HG03095 (cell line): ENCODE measurements around the gene RTN4.

Source experiments
- ATAC-seq: cut with Tn5 transposase; IDR thresholded peaks from one replicate; pipeline ENCODE4 v1.9.1; 2021; ENCODE audit warnings: moderate library complexity; ENCODE audit not compliant: unreplicated experiment

The RTN4 gene

DNA sequence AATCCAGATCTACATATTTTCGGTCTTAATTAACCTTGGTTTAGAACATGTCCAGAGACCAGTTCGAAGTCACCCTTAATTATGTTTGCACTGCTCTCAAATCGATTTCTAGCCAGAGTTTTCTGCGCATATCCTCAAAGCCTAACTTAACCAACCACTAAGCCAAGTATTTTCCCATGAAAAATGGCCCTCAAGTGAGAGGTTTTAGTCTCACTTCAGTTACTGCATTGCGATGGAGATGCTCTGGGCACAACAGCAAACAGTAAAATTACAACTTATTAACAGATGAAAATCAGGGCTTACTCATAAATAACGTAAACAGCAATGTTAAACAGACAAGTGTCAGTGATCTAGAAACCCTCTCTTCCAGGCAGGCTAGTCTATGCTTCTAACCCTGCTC, 4.5 kb downstream of the RTN4 start:
- ATAC-seq = no peak

DNA sequence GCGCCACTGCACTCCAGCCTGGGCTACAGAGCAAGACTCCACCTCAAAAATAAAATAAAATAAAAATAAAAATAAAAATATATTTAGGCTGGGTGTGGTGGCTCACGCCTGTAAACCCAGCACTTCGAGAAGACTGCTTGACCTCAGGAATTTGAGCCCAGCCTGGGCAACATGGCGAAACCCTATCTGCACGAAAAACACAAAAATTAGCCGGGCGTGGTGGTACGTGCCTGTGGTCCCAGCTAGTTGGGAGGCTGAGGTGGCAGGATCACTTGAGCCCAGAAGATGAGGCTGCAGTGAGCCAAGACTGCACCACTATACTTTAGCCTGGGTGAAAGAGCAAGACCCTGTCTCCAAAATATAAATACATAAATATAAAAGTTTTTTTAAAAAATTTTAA, 6.4 kb downstream of the RTN4 start:
- ATAC-seq = no peak

DNA sequence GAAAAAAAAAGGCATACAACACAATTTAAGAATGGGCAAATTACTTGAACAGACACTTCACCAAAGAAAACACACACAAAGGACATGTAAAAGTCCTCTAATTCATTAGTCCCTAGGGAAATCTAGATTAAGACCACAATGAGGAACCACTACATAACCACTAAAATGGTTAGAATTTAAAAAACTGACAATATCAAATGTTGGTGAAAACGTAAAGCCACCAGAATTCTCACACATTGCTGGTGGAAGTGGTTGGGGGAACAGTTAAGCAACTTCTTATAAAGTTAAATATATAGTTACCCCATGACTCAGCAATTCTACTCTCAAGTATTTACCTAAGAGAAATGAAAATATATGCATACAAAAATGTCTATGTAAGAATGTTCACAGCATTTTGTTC, 11.8 kb downstream of the RTN4 start:
- ATAC-seq = no peak

DNA sequence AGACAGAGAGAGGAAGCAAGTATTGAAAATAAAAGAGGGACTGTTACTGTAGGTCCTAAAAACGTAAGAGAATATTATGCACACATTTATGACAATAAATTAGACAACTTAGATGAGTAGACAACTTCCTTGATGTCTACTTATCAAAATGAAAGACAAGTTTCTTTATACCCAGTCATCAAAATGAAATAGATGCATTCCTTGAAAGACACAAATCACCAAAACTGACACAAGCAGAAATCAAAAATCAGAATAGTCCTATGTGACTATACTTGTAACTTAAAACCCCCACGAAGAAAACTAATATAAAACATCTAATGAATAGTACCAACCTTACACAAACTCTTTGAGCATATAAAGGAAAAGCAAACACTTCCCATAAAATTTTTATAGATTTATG, 14.5 kb downstream of the RTN4 start:
- no peak for ATAC-seq

- ATAC-seq = no peak
These were observed 16.3 kb downstream of the RTN4 start for GRCh38 chr2:55033921-55034320.

- ATAC-seq = peak; percentile 89
These were observed 17.0 kb downstream of the RTN4 start for GRCh38 chr2:55033076-55033742.

DNA sequence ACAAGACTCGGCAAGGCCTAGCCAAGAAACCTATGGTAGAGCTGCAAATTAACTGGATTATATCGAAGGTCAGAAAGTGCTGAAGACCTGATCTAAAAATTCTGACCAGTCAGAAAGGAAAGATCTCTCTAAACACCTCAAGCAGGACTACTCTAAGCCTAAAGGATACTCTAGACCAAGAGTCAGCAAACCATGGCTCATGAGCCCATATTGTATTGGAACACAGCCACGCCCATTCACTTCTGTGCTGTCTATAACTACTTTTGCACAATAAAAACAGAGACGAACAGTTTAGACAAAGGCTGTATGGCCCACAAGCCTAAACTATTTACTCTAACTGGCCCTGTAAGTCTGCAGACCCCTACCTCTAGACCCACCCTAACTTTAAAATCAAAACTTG, 18.7 kb downstream of the RTN4 start:
- no peak for ATAC-seq

DNA sequence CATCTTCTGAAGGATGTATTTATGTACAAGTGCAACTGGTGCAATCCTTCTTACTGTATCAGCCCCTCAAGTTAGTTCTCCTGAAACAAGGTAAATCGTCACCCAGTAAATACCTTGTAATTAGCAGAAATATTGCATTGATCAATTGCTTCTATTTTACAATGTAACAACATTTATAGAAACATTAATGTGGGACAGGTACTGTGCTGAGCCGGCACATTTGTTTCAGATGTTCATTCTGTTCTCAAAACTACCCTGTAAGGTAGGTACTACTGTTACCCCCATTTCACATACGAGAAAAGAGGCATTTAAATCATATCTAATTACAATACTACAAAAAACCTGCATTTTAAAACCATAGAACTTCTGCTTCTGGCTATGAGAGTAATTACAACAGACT, 19.5 kb downstream of the RTN4 start:
- no peak for ATAC-seq

GRCh38 chr2:55029098-55029497, 21.2 kb downstream of the RTN4 start:
- ATAC-seq = no peak

DNA sequence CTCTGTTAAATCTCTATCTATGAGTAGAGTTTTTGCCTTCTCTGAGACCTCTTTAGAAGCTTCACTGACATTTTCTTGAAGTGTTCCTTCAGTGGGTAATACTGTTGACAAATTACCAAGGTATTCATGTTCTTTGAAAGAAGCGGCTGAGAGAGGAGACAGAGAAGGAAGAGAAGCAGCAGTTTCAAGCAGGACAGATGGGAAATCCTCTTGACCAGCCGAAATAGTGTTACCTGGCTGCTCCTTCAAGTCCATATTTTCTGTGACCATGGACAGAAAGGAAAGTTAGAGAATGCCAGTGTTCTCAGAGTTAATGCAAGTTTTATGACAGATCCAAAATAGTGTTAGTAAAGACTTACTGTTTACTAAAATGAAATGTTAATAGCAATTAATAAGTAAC, 23.0 kb downstream of the RTN4 start:
- no peak for ATAC-seq

GRCh38 chr2:55026202-55026601, 24.0 kb downstream of the RTN4 start:
- ATAC-seq = no peak

DNA sequence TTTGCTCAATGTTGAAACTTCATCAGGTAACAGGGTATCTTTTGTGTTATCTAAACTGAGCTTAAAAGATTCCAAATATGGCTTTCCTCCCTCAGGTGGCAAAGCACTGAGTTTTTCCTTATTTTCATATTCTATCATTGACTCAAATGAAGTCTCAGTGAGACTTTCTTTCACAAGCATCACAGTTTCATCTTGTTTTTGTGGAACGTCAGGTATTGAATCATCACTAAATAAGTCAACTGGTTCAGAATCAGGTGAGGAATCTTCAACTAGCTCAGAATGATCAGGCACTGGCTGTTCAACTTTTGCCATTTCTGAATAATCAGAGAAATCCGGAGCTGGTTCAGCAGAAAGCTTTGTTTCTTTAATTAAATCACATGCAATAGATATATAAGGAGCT, 24.6 kb downstream of the RTN4 start:
- ATAC-seq = peak; percentile 28

- peak; percentile 74 for ATAC-seq
These were observed 25.2 kb downstream of the RTN4 start for GRCh38 chr2:55025082-55025481.

- ATAC-seq = no peak
These were observed 27.8 kb downstream of the RTN4 start for GRCh38 chr2:55022476-55022875.

DNA sequence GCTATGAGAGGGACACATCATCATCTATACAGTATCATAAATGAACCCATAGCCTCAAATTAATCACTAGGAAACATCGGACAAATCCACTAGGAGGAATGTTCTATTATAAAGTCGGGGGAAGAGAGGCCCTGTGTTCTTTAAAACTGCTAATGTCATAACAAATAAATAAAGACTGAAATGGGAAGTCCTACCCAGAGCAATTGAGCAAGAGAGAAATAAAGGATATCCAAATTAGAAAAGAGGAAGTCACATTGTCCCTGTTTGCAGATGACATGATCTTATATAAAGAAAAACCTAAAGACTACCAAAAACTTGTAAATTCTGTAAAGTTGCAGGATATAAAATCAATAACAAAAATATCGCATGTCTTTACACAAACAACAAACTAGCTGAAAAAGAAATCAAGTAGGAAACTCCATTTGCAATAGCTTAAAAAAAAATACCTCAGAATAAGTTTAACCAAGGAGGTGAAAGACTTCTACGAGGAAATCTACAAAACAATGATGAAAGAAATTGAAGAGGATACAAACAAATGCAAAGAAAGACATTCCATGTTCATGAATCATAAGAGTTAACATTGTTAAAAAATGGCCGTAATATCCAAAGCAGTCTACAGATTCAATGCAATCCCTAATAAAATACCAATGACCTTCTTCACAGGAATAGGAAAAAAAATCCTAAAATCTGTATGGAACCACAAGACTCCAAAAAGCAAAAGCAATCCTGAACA, 30.6 kb downstream of the RTN4 start:
- no peak for ATAC-seq

GRCh38 chr2:55018619-55019018, 31.6 kb downstream of the RTN4 start:
- ATAC-seq = no peak

DNA sequence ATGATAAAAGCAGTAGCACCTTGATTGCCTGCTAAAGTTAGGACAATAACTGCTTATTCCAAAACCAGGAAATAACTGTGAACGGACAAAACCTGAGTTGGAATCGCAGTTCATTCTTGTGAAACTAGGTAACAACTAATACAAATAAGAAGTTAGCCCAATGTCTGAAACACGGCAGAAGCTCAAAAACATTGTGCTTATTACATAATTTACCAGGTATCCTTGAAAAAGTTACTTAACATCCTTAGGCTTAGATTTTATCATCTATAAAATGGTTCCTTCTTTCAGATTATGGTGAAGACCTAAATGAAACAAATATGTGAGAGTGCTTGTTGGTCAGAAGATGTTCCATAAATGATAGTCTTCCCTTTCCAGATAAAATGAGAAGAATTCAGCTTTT, 32.4 kb downstream of the RTN4 start:
- ATAC-seq = no peak

GRCh38 chr2:55017428-55017827, 32.8 kb downstream of the RTN4 start:
- ATAC-seq = no peak

DNA sequence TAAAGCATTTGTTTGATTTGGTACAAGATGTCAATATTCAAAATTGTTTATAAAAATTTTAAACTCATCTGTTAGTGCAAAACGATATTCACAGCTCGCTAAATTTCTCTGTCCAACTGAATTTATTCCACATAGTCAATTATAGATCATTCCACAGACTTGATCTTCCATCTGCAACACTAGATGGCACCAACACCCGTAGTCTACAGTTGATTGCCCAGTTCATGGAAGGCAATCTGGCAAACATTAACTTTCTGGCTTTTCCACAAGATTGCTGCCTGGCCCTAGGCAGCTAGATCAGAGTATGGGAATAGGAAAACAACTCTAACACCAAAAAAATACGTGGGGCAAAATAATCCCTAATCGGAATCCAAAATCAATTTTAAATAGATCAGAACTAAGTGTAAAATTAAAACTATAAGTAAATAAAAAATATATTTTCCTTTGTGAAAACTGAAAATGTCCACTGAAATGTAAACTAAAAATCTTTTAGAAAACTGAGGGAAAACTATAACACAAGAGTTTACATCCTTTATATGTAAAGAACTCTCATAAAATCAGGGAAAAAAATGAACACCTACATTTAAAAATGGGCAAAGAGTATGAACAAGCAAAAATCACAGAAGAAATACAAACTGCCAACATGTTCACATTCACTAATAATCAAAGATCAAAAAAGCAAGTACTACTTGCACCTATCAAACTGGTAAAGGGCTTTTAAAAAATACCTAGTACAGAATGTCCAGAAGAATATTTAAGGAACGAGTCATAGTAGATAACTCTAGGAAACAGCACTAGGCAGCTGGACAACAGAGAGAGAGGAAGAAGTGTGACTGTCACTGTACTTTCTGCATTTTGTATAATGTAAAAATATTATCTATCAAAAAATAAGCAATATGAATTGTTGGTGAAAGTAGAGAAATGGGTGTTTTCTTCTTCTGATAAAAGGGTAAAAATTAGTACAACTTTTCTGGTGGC, 35.0 kb downstream of the RTN4 start:
- ATAC-seq = no peak

DNA sequence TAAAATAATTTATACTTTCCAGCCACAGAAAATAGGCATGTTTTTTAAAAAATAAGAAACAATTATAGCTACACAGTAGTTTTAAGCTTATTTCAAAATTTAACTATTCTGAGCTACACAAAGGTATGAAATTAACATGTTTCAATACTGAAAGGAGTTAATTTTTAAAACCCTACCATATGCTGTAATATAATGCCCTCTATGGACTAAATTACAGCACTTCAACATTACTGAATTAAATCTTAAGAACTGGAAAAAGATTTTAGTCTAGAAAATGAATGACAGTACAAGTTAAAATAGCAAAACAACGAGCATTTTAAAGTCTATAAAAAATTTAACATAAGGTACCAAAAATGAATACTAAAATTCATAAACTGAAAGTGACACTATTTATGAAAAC, 36.3 kb downstream of the RTN4 start:
- ATAC-seq = no peak

GRCh38 chr2:55012672-55013484, 37.4 kb downstream of the RTN4 start:
- no peak for ATAC-seq
